ENCODE data around the gene DUSP14. TPM values are rescaled to one million over a fixed set of nuclear protein-coding genes. Genes with fewer than 3 reads are reported as not detected.
"Not testable (repeated sequence)": the region's sequence is repeated elsewhere in the genome, so short reads cannot be mapped to it uniquely, and the experiment has no call there.

Gene DUSP14, protein sequence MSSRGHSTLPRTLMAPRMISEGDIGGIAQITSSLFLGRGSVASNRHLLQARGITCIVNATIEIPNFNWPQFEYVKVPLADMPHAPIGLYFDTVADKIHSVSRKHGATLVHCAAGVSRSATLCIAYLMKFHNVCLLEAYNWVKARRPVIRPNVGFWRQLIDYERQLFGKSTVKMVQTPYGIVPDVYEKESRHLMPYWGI
- total RNA-seq (1 to 10 TPM; 3.9 to 4.4 TPM), total RNA-seq (5.1 to 7.3 reads per million in 2 donors)

DNA sequence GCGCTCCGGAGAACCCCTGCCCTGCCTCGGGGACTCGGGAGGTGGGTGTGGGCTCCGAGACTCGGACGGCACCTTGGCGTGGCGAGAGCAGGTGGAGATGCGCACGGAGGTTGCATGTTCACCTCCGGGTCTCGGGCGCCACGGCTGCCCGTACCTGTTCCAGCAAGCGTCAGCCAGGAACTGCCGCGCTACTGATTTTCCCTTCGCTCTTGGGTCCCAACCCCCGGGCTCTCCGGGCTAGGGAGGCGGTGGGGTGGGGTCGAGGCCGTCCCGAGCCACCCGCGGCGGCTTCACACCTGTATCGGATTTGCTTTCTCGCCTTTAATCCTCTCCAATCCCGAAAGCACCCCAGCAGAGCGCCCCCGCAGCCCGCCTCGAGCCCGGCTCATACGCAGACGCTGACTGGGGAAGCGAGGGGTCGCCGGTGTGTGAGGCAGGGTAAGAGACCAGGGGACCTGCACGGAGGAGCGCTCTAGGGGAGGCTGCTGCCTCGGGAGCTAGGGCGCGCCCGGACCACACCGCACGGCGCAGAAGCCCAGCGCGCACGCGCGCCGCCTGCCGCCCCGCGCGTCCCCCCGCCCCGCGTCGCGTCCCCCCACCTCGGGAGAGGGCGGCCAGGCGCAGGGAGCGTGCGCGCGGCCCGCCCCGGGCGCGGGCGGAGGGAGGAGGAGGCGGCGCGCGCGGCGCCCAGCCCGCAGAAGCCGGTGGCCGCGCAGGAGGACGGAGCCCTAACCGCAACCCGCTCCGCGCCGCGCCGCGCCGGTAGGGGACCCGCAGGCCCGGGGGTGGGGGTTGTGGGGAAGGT, at the start of gene DUSP14:
TSS of gene DUSP14 (plus strand) at position 695 of the 805 bp plus-strand sequence. CDS start 22,382 bp downstream, outside the sequence.
- peak; percentile 71 to 79 (median 75) for DNase-seq
- H3K9me3 ChIP-seq (ENCODE audit: control insufficient read depth, low read length, poor library complexity, severe bottlenecking) = no peaks in the 10 kb centered on the region
- peaks cover 2% of the 10 kb centered on the region for H3K36me3 Mint-ChIP-seq (ENCODE audit: low read depth)
- H3K27ac Mint-ChIP-seq = peak within 1 kb of the TSS; percentile 93
- H3K27me3 Mint-ChIP-seq = no peaks in the 10 kb centered on the region
- peak; percentile 82 for ATAC-seq
- H3K4me3 Mint-ChIP-seq = peak within 1 kb of the TSS; percentile 98
- H3K4me1 Mint-ChIP-seq = peaks cover 20% of the 10 kb centered on the region

DNA sequence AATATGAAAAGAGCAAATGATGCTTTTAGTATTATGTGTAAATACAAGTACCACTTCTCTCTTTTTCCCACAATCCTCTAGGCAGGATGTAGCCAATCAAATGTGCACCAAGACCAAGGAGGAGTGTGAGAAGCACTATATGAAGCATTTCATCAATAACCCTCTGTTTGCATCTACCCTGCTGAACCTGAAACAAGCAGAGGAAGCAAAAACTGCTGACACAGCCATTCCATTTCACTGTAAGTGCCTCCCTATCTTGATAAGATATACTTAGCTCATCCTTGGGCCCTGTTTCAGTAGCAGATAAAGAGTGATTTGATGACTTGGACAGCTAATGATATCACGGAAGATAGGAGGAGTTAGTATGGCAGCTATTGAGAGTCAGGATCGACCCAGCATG, 49.3 kb upstream of the DUSP14 start:
- no peaks in the 10 kb centered on the region for H3K27me3 Mint-ChIP-seq
- no peak for DNase-seq

DNA sequence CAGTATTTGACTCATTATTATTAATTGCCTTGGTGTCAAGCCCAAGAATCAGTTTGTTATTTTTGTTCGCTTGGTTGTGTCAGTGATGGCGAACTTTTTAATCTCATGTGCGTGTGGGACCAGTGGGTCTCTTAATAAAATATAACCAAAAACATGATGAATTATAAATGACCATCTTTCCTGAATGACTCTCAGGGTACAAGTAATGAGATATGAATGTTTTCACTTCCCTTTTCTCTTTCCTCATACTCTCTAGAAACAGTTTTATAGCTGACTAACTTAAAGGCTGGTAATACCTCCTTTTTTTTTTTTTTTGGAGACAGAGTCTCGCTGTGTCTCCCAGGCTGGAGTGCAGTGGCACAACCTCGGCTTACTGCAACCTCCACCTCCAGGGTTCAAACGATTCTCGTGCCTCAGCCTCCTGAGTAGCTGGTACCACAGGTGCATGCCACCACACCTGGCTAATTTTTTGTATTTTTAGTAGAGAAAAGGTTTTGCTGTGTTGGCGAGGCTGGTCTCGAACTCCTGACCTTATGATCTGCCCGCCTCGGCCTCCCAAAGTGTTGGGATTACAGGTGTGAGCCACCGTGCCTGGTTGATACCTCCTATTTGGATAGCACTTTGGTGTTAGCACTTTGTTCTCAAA, 48.2 kb upstream of the DUSP14 start:
- H3K36me3 Mint-ChIP-seq (ENCODE audit: low read depth) = not testable (repeated sequence)

More for the DNA sequence above, 49.3 kb upstream of the DUSP14 start:
- Mint-ChIP-seq H3K4me3 (no peak overlapping the region), H3K27ac (no peak overlapping the region), H3K36me3 (ENCODE audit: low read depth) (peaks cover 5% of the 10 kb centered on the region), H3K4me1 (peaks cover 2% of the 10 kb centered on the region)
- ATAC-seq = no peak
- H3K9me3 ChIP-seq (ENCODE audit: control insufficient read depth, low read length, poor library complexity, severe bottlenecking) = no peaks in the 10 kb centered on the region

DNA sequence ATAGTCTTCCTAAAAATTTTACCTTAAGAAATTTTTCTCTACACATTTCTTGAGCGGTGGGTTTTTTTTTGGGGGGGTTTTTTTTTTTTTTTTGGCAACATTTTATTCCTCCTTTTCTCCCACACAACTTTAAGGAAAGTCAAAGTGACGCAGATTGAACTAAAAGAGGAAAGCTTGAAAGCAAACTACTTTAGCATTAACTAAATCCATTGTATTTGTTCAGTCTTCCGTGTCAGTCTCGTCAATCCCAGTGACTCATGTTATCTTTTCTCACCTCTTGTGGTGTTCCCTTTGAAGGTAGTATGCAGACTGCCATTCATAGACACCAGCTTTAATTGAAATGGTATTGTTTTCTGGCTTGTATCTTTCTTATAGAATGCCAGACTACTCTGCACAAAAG, 43.7 kb upstream of the DUSP14 start:
- DNase-seq (no peak), ATAC-seq (no peak)
- Mint-ChIP-seq H3K4me1 (peaks cover 4% of the 10 kb centered on the region), H3K36me3 (ENCODE audit: low read depth) (no peaks in the 10 kb centered on the region), H3K27me3 (no peaks in the 10 kb centered on the region), H3K4me3 (no peak overlapping the region), H3K27ac (no peak overlapping the region)
- no peaks in the 10 kb centered on the region for H3K9me3 ChIP-seq (ENCODE audit: control insufficient read depth, low read length, poor library complexity, severe bottlenecking)

More for the DNA sequence above, 48.2 kb upstream of the DUSP14 start:
- H3K27ac Mint-ChIP-seq; DNase-seq; H3K4me3 Mint-ChIP-seq; H3K9me3 ChIP-seq (ENCODE audit: control insufficient read depth, low read length, poor library complexity, severe bottlenecking); H3K27me3 Mint-ChIP-seq; H3K4me1 Mint-ChIP-seq; ATAC-seq: not testable (repeated sequence)

DNA sequence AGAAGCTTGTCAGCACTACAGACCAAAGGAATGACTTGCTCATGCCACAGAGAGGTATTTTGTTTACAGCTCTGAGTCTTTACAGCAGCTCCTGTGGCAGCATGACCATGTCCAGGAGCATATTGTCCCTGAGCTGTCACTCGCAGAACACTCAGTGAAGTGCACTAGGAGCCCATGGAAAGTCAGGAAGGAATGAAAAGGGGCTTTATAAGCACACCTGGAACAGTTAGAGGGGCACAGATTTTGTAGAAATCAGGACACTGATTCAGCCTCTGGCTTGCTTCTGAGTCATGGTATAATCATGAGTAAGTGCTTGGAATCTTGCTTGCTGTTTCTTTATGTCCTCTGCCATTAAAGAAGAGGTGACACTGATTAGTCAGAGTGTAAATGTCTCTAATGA, 42.0 kb upstream of the DUSP14 start:
- Mint-ChIP-seq H3K27ac (no peak overlapping the region), H3K4me1 (peaks cover 5% of the 10 kb centered on the region), H3K36me3 (ENCODE audit: low read depth) (peaks cover 3% of the 10 kb centered on the region), H3K4me3 (no peak overlapping the region), H3K27me3 (no peaks in the 10 kb centered on the region)
- DNase-seq (no peak), ATAC-seq (no peak)
- no peaks in the 10 kb centered on the region for H3K9me3 ChIP-seq (ENCODE audit: control insufficient read depth, low read length, poor library complexity, severe bottlenecking)

DNA sequence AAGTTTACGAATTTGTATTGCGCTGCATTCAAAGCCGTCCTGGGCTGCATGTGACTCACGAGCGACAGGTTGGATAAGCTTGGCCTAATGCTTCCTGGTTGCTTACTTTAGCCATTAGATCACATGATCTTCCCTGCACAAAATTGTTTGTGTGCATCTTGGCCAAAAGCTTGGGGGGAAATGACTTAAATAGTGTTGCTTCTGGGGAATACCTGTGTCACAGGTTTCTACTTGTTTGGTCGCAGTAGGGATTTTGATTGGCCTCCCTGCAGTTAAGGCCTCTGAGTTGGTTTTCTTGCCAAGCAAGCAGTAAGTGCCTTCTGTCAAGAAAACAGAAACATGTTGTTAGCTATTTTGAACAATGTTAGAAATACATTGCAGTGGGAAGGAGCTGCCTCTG, 39.6 kb upstream of the DUSP14 start:
- no peak overlapping the region for H3K27ac Mint-ChIP-seq
- ATAC-seq (no peak), DNase-seq (no peak)
- peaks cover 5% of the 10 kb centered on the region for H3K4me1 Mint-ChIP-seq
- no peaks in the 10 kb centered on the region for H3K9me3 ChIP-seq (ENCODE audit: control insufficient read depth, low read length, poor library complexity, severe bottlenecking)
- peaks cover 3% of the 10 kb centered on the region for H3K36me3 Mint-ChIP-seq (ENCODE audit: low read depth)
- no peak overlapping the region for H3K4me3 Mint-ChIP-seq
- H3K27me3 Mint-ChIP-seq = no peaks in the 10 kb centered on the region

DNA sequence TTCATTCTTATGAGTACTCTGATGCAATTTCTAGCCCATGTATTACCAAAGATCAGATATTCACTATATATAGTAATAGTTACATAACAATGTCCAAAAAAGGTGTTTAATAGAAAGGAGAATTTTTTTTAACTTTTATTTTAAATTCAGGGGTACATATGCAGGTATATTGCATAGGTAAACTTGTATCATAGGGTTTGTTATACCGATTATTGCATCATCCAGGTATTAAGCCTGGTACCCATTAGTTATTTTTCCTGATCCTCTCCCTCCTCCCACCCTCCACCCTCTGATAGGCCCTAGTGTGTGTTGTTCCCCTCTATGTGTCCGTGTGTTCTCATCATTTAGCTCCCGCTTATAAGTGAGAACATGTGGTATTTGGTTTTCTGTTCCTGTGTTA, 31.9 kb upstream of the DUSP14 start:
- ATAC-seq; H3K27ac Mint-ChIP-seq; H3K4me3 Mint-ChIP-seq; DNase-seq; H3K4me1 Mint-ChIP-seq; H3K36me3 Mint-ChIP-seq (ENCODE audit: low read depth); H3K9me3 ChIP-seq (ENCODE audit: control insufficient read depth, low read length, poor library complexity, severe bottlenecking); H3K27me3 Mint-ChIP-seq: not testable (repeated sequence)

DNA sequence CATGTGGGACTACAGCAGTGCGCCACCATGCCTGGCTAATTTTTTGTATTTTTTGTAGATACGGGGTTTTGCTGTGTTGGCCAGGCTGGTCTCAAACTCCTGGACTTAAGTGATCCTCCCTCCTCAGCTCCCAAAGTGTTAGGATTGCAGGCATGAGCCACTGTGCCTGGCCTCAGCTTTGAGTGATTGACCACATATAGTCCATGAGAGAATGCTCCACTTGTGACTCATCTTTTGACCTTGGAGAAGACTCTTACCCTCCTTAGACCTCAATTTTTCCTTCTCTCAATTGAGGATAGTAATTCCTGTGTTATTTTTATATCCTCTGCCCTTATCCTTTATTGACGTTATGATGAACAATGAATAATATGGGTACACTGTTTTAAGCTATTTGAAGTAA, 30.9 kb upstream of the DUSP14 start:
- H3K27me3 Mint-ChIP-seq = no peaks in the 10 kb centered on the region
- no peaks in the 10 kb centered on the region for H3K9me3 ChIP-seq (ENCODE audit: control insufficient read depth, low read length, poor library complexity, severe bottlenecking)
- H3K4me3 Mint-ChIP-seq = no peak overlapping the region
- H3K36me3 Mint-ChIP-seq (ENCODE audit: low read depth) = peaks cover 5% of the 10 kb centered on the region
- ATAC-seq (no peak), DNase-seq (no peak)
- H3K27ac Mint-ChIP-seq = no peak overlapping the region
- H3K4me1 Mint-ChIP-seq = peaks cover 7% of the 10 kb centered on the region

DNA sequence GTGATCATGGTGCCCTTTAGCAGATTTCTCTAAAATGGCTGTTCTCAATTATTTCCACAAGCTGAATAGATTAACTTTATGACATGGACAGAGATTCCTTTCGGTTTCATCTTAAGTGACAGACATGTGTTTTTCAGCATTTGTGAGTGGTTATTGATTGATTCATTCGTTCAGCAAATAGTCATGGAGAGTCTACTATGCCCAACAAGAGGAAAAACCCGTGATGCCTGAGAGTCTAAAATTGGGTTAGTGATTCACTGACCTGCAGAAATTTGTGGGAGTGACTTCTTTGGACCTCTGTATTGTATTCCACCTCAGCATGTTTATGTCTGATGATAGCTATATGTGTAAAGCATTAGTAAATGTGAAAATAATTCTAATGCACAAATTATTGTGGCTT, 28.0 kb upstream of the DUSP14 start:
- H3K4me3 Mint-ChIP-seq = no peak overlapping the region
- peaks cover 7% of the 10 kb centered on the region for H3K4me1 Mint-ChIP-seq
- no peaks in the 10 kb centered on the region for H3K9me3 ChIP-seq (ENCODE audit: control insufficient read depth, low read length, poor library complexity, severe bottlenecking)
- no peaks in the 10 kb centered on the region for H3K27me3 Mint-ChIP-seq
- no peak for ATAC-seq
- no peaks in the 10 kb centered on the region for H3K36me3 Mint-ChIP-seq (ENCODE audit: low read depth)
- H3K27ac Mint-ChIP-seq = no peak overlapping the region
- DNase-seq = no peak

DNA sequence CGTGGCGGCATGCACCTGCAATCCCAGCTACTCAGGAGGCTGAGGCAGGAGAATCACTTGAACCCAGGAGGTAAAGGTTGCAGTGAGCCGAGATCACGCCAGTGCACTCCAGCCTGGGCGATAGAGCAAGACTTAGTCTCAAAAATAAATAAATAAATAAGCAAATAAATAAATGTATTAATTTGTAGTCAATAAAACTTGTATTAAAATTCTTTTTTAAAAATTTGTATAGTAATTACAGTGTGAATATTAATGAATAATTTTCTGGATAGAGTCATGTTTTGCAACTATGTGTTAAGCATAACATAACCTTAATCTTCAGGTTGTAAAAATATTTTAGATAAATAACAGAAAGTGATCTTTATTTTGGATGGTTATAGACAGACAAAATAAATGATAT, 27.2 kb upstream of the DUSP14 start:
- Mint-ChIP-seq H3K4me1 (peaks cover 7% of the 10 kb centered on the region), H3K36me3 (ENCODE audit: low read depth) (no peaks in the 10 kb centered on the region), H3K27ac (no peak overlapping the region), H3K4me3 (no peak overlapping the region), H3K27me3 (no peaks in the 10 kb centered on the region)
- DNase-seq = no peak
- no peak for ATAC-seq
- H3K9me3 ChIP-seq (ENCODE audit: control insufficient read depth, low read length, poor library complexity, severe bottlenecking) = no peaks in the 10 kb centered on the region

DNA sequence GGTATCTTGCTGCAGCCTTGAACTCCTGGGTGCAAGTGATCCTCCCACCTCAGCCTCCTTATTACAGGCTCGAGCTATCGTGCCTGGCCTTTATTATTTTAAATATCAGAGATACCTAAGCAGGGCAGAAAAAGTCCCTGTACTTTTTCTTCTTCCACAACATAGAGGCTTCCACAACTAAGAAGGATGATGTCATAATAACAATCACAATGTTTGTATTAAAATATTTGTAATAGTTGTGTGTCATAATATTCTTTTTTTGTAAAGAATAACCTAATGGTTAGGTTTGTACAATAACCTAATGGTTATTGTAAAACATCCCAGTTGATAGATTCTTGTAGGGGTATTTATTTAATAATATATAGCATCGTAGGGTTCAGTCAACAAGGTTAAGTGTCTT, 26.7 kb upstream of the DUSP14 start:
- Mint-ChIP-seq H3K27ac (no peak overlapping the region), H3K4me3 (no peak overlapping the region)
- no peak for ATAC-seq

DNA sequence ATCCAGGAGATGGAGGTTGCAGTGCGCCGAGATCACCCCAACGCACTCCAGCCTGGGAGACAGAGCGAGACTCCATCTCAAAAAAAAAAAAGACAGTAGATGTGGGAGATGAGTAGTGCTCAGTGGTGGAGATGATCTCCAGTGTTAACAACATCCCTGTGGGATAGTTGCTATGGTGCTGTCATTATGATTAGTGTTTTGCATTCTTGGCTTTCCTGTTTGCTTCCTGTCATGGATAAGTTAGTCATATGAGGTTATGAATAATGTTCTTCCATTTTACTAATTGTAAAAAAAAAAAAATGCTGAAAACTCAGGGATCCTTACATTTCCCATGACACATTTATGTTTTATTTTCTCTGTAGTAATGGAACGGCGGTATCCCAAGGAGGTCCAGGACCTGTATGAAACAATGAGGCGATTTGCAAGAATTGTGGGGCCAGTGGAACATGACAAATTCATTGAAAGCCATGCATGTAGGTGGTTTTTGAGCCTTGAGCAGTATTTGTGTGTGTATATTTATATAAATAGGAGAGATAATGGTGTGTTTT, 24.5 kb upstream of the DUSP14 start:
- no peaks in the 10 kb centered on the region for H3K9me3 ChIP-seq (ENCODE audit: control insufficient read depth, low read length, poor library complexity, severe bottlenecking)
- DNase-seq = no peak
- no peak for ATAC-seq
- Mint-ChIP-seq H3K27ac (no peak overlapping the region), H3K27me3 (no peaks in the 10 kb centered on the region), H3K4me1 (peaks cover 7% of the 10 kb centered on the region), H3K4me3 (no peak overlapping the region), H3K36me3 (ENCODE audit: low read depth) (no peaks in the 10 kb centered on the region)

More for the DNA sequence above, 26.7 kb upstream of the DUSP14 start:
- H3K4me1 Mint-ChIP-seq = peaks cover 7% of the 10 kb centered on the region
- DNase-seq = no peak
- no peaks in the 10 kb centered on the region for H3K27me3 Mint-ChIP-seq
- H3K36me3 Mint-ChIP-seq (ENCODE audit: low read depth) = no peaks in the 10 kb centered on the region
- no peaks in the 10 kb centered on the region for H3K9me3 ChIP-seq (ENCODE audit: control insufficient read depth, low read length, poor library complexity, severe bottlenecking)

DNA sequence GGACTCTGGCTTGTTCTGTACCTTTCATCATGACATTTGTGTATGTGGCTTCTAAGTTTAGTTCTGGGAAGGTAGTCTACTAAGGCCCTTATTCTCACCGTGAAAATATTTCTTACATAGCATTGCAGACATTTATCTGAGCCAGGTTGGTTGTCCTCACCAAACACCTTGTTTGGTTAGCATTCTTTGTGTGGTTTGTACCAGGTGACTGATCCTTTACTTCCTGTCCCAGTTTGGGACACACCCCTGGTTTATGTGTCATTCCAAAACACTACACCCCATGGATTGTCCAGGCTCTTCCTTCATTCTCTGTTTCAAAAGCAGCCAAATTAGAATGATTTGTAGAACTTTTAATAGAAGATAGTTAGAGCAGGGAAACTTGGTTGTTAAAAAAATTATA, 23.2 kb upstream of the DUSP14 start:
- H3K27me3 Mint-ChIP-seq = no peaks in the 10 kb centered on the region
- peak overlapping the region; percentile 47 for H3K27ac Mint-ChIP-seq
- H3K9me3 ChIP-seq (ENCODE audit: control insufficient read depth, low read length, poor library complexity, severe bottlenecking) = no peaks in the 10 kb centered on the region
- DNase-seq (no peak), ATAC-seq (no peak)
- peaks cover 7% of the 10 kb centered on the region for H3K4me1 Mint-ChIP-seq
- no peak overlapping the region for H3K4me3 Mint-ChIP-seq
- H3K36me3 Mint-ChIP-seq (ENCODE audit: low read depth) = peaks cover 7% of the 10 kb centered on the region
